Fibroblast of lung (primary cell): ENCODE measurements around the gene TNK2. TPM values are rescaled to one million over a fixed set of nuclear protein-coding genes. Genes with fewer than 3 reads are reported as not detected.

Experiments used
- DNase-seq, 2 donors: peaks; one replicate each; pipeline versions ENCODE4 v3.0.0 to v3.0.0-alpha.2; 2010; ENCODE audit warnings: low read depth in 2 of 2
- H2AFZ ChIP-seq: 2 replicates; pipeline ENCODE4 v1.5.1; 2012; ENCODE audit warnings: low read length, control low read depth, inconsistent platforms
- H3K27ac ChIP-seq: 2 replicates; pipeline ENCODE4 v1.5.1; 2011; ENCODE audit warnings: low read length, control low read depth; ENCODE audit not compliant: insufficient read depth
- H3K27me3 ChIP-seq: 2 replicates; pipeline ENCODE4 v1.5.1; 2011; ENCODE audit warnings: mild to moderate bottlenecking, low read length; ENCODE audit not compliant: control insufficient read depth, insufficient read depth
- H3K36me3 ChIP-seq: 2 replicates; pipeline ENCODE4 v1.5.1; 2011; ENCODE audit warnings: low read length; ENCODE audit not compliant: control insufficient read depth, insufficient read depth
- H3K4me1 ChIP-seq: 2 replicates; pipeline ENCODE4 v1.5.1; 2011; ENCODE audit warnings: low read length; ENCODE audit not compliant: control insufficient read depth, insufficient read depth; ENCODE audit errors: extremely low read depth
- H3K4me2 ChIP-seq: 2 replicates; pipeline ENCODE4 v1.5.1; 2011; ENCODE audit warnings: low read length, control low read depth; ENCODE audit not compliant: insufficient read depth; ENCODE audit errors: extremely low read depth
- H3K4me3 ChIP-seq, 4 experiments: fragments of 200-600 bp in 1 of 4; sonication (generic) in 1 of 4; replicated peaks in 1 of 4; 2 replicates each; pipeline ENCODE4 v1.5.1; 2011 to 2016; ENCODE audit warnings: low read length in 4 of 4, low read depth in 3 of 4, mild to moderate bottlenecking in 3 of 4, control low read depth in 2 of 4, inconsistent platforms in 1 of 4, mixed read lengths in 1 of 4; ENCODE audit not compliant: insufficient read depth in 1 of 4; ENCODE audit errors: control extremely low read depth in 1 of 4
- H3K79me2 ChIP-seq: 2 replicates; pipeline ENCODE4 v1.5.1; 2012; ENCODE audit warnings: mild to moderate bottlenecking, low read length, inconsistent platforms; ENCODE audit not compliant: control insufficient read depth, insufficient read depth
- H3K9ac ChIP-seq: 2 replicates; pipeline ENCODE4 v1.5.1; 2011; ENCODE audit warnings: mild to moderate bottlenecking, low read length, control low read depth; ENCODE audit not compliant: insufficient read depth
- H3K9me3 ChIP-seq: 2 replicates; pipeline ENCODE4 v1.5.1; 2012; ENCODE audit warnings: low read depth, low read length; ENCODE audit not compliant: control insufficient read depth, insufficient read depth
- H4K20me1 ChIP-seq: 2 replicates; pipeline ENCODE4 v1.5.1; 2011; ENCODE audit warnings: low read length; ENCODE audit not compliant: control insufficient read depth, insufficient read depth; ENCODE audit errors: extremely low read depth
- CTCF ChIP-seq, 2 donors: IDR thresholded peaks in 1 of 2; conservative IDR thresholded peaks in 1 of 2; 1 replicate in 1 of 2; 2 replicates in 1 of 2; pipeline ENCODE4 v1.5.1; 2011 to 2012; ENCODE audit warnings: low read length in 2 of 2, control low read depth in 1 of 2, inconsistent platforms in 1 of 2, low read depth in 1 of 2, mild to moderate bottlenecking in 1 of 2
- EZH2 ChIP-seq: IDR thresholded peaks from 2 replicates; pipeline ENCODE4 v1.5.1; 2012; ENCODE audit warnings: low read length, control low read depth, mild to moderate bottlenecking; ENCODE audit errors: missing control alignments
- polyA plus RNA-seq, 2 donors: library from polyadenylated mRNA; depleted of rRNA in 1 of 2; stranded (reverse) in 1 of 2; unstranded in 1 of 2; fragments of >200 nt; gene quantifications; 2 replicates each; pipeline ENCODE4 v1.2.1, GENCODE V29; 2011 to 2012; ENCODE audit warnings: missing spikeins in 1 of 2
- total RNA-seq: library from RNA; depleted of rRNA; stranded (reverse); fragments of >200 nt; gene quantifications from 2 replicates; pipeline ENCODE4 v1.2.1, GENCODE V29; 2014

TNK2 gene
- total and polyA plus RNA-seq, 2 donors (not counting 1 experiment from before 2014, with no cell fraction given) = 2.5 to 10.7 TPM

GRCh38 chr3:195878424-195879274, 29.7 kb downstream of the TNK2 start:
- Histone ChIP-seq H3K27me3 (no peaks in the 10 kb centered on the region), H3K79me2 (no peaks in the 10 kb centered on the region), H3K36me3 (peaks cover 12% of the 10 kb centered on the region), H3K27ac (no peak overlapping the region), H4K20me1 (no peaks in the 10 kb centered on the region), H3K4me2 (no peak overlapping the region), H3K9ac (no peak overlapping the region), H3K9me3 (no peaks in the 10 kb centered on the region), H3K4me3 (no peak overlapping the region), H3K4me1 (no peaks in the 10 kb centered on the region), H2AFZ (no peak overlapping the region)
- no peak for TF ChIP-seq CTCF (conservative IDR thresholded peaks at IDR 0.05 in 1 of 2, IDR thresholded peaks at IDR 0.05 in 1 of 2; ENCODE audit: low read depth in 1 of 2, low read length in 2 of 2)
- no peak for TF ChIP-seq EZH2
- DNase-seq = no peak

GRCh38 chr3:195877767-195878423, 30.5 kb downstream of the TNK2 start:
- H4K20me1 ChIP-seq = no peaks in the 10 kb centered on the region
- H3K79me2 ChIP-seq = no peaks in the 10 kb centered on the region
- TF ChIP-seq EZH2 (no peak), CTCF (conservative IDR thresholded peaks at IDR 0.05 in 1 of 2, IDR thresholded peaks at IDR 0.05 in 1 of 2; ENCODE audit: low read depth in 1 of 2, low read length in 2 of 2) (no peak)
- no peak for DNase-seq
- H3K4me2 ChIP-seq = no peak overlapping the region
- H3K36me3 ChIP-seq = peaks cover 10% of the 10 kb centered on the region
- H3K27ac ChIP-seq = no peak overlapping the region
- no peaks in the 10 kb centered on the region for H3K4me1 ChIP-seq
- H3K9me3 ChIP-seq = no peaks in the 10 kb centered on the region
- H3K9ac ChIP-seq = no peak overlapping the region
- H3K27me3 ChIP-seq = no peaks in the 10 kb centered on the region
- no peak overlapping the region for H2AFZ ChIP-seq
- no peak overlapping the region for H3K4me3 ChIP-seq

- H3K27me3 ChIP-seq = no peaks in the 10 kb centered on the region
- H3K79me2 ChIP-seq = no peaks in the 10 kb centered on the region
- no peak overlapping the region for H3K27ac ChIP-seq
- no peaks in the 10 kb centered on the region for H3K4me1 ChIP-seq
- H3K4me2 ChIP-seq = no peak overlapping the region
- no peak overlapping the region for H2AFZ ChIP-seq
- no peak for TF ChIP-seq EZH2
- no peak for TF ChIP-seq CTCF (conservative IDR thresholded peaks at IDR 0.05 in 1 of 2, IDR thresholded peaks at IDR 0.05 in 1 of 2; ENCODE audit: low read depth in 1 of 2, low read length in 2 of 2)
- H3K9ac ChIP-seq = no peak overlapping the region
- no peaks in the 10 kb centered on the region for H3K9me3 ChIP-seq
- H4K20me1 ChIP-seq = no peaks in the 10 kb centered on the region
- DNase-seq = no peak
- H3K4me3 ChIP-seq = no peak overlapping the region
- peaks cover 12% of the 10 kb centered on the region for H3K36me3 ChIP-seq
These were observed 31.1 kb downstream of the TNK2 start for GRCh38 chr3:195877136-195877715.
